GM04503 (cell line): Measurements from ENCODE around the gene PRKAG3.
A peak's percentile ranks its signal among the peaks of the same experiment; 100 is the strongest.

Experiments used
- DNase-seq: peaks from one replicate; pipeline ENCODE4 v3.0.0-alpha.2; 2012; ENCODE audit warnings: low read depth

The PRKAG3 gene

GRCh38 chr2:218813771-218814460 is 17.7 kb downstream of the PRKAG3 start:
- no peak for DNase-seq

GRCh38 chr2:218812861-218813260 is 18.7 kb downstream of the PRKAG3 start:
- DNase-seq: no peak

GRCh38 chr2:218812096-218812815 is 19.3 kb downstream of the PRKAG3 start:
- no peak for DNase-seq

GRCh38 chr2:218811382-218811781 is 20.2 kb downstream of the PRKAG3 start:
- no peak for DNase-seq

GRCh38 chr2:218810256-218810655 is 21.3 kb downstream of the PRKAG3 start:
- DNase-seq: no peak

- no peak for DNase-seq
Measured at GRCh38 chr2:218809515-218809914, 22.1 kb downstream of the PRKAG3 start.

GRCh38 chr2:218807626-218808025 is 24.0 kb downstream of the PRKAG3 start:
- no peak for DNase-seq

GRCh38 chr2:218806346-218806978 is 25.1 kb downstream of the PRKAG3 start:
- DNase-seq: peak; percentile 99

- no peak for DNase-seq
Measured at GRCh38 chr2:218805627-218806026, 26.0 kb downstream of the PRKAG3 start.

- no peak for DNase-seq
Measured at GRCh38 chr2:218804817-218805216, 26.8 kb downstream of the PRKAG3 start.

- DNase-seq: no peak
Measured at GRCh38 chr2:218802386-218802994, 29.1 kb downstream of the PRKAG3 start.

- no peak for DNase-seq
Measured at GRCh38 chr2:218799990-218800389, 31.6 kb downstream of the PRKAG3 start.

GRCh38 chr2:218798767-218799504 is 32.7 kb downstream of the PRKAG3 start:
- DNase-seq: no peak

- DNase-seq: no peak
Measured at GRCh38 chr2:218796691-218797090, 34.9 kb downstream of the PRKAG3 start.

- DNase-seq: no peak
Measured at GRCh38 chr2:218792433-218792832, 39.2 kb downstream of the PRKAG3 start.

- DNase-seq: no peak
Measured at GRCh38 chr2:218788529-218789255, 42.9 kb downstream of the PRKAG3 start.

- no peak for DNase-seq
Measured at GRCh38 chr2:218786133-218786532, 45.5 kb downstream of the PRKAG3 start.

- DNase-seq: no peak
Measured at GRCh38 chr2:218785103-218785502, 46.5 kb downstream of the PRKAG3 start.

- DNase-seq: no peak
Measured at GRCh38 chr2:218783688-218784087, 47.9 kb downstream of the PRKAG3 start.

GRCh38 chr2:218782528-218782844 is 49.1 kb downstream of the PRKAG3 start:
- DNase-seq: no peak

GRCh38 chr2:218781691-218782527 is 49.7 kb downstream of the PRKAG3 start, which contains the start of gene CYP27A1:
TSS of gene CYP27A1 (plus strand) at chr2:218782147. CDS start at chr2:218782183, 36 bp downstream.
- no peak for DNase-seq
